ENCODE measurements around the gene RNF157. TPM values are rescaled to one million over a fixed set of nuclear protein-coding genes. Genes with fewer than 3 reads are reported as not detected.

Gene RNF157
- total RNA-seq, 1 experiment from 2014 or later = 0.86 TPM

GRCh38 chr17:76131692-76132573, 108.4 kb downstream of the RNF157 start:
- no peak overlapping the region for H3K9ac ChIP-seq (ENCODE audit: low read length)
- no peaks in the 10 kb centered on the region for H4K20me1 ChIP-seq (ENCODE audit: insufficient read depth)
- DNase-seq (ENCODE audit: low read depth, low spot score) (no peak), ATAC-seq (peak; percentile 60)
- intact Hi-C loops (cut with micrococcal nuclease) = no loop called here
- H3K9me3 ChIP-seq (ENCODE audit: control insufficient read depth in 1 of 2, insufficient read depth in 1 of 2, low read depth in 1 of 2, low read length in 2 of 2) = no peaks in the 10 kb centered on the region
- TF ChIP-seq EZH2 (IDR thresholded peaks at IDR 0.05) (no peak), ATF3 (IDR thresholded peaks at IDR 0.05) (no peak), SIN3A (IDR thresholded peaks at IDR 0.05; ENCODE audit: low read depth) (no peak), TCF7L2 (IDR thresholded peaks at IDR 0.05; ENCODE audit: borderline replicate concordance, extremely low read depth, insufficient read depth, insufficient read length) (no peak)
- H3K27me3 ChIP-seq (ENCODE audit: insufficient read depth, low read length) = no peaks in the 10 kb centered on the region
- H3K27ac ChIP-seq (ENCODE audit: low read depth, low read length) = peak overlapping the region; percentile 56
- H3K36me3 ChIP-seq (ENCODE audit: control insufficient read depth in 1 of 2, insufficient read depth in 2 of 2, low read length in 2 of 2) = no peaks in the 10 kb centered on the region
- no peak overlapping the region for H2AFZ ChIP-seq (ENCODE audit: low read depth, low read length, poor library complexity, severe bottlenecking)
- H3K4me1 ChIP-seq (ENCODE audit: control insufficient read depth in 1 of 2, insufficient read depth in 2 of 2, low read length in 2 of 2) = peaks cover 24 to 26% of the 10 kb centered on the region in 2 experiments
- no peaks in the 10 kb centered on the region for H3K79me2 ChIP-seq (ENCODE audit: insufficient read depth, low read length)
- no TSS peak for BruUV-seq (replicated peaks)
- RAD21 ChIA-PET (ENCODE audit: low non-redundant PET in 1 of 2, low total read pairs in 2 of 2, uncharacterized antibody in 2 of 2, unreplicated experiment in 2 of 2) = interaction anchor here in 1 of 2 experiments (1.3 kb wide), 1 partner anchor 148 kb away, joined by 3 read pairs; no protein-coding TSS in a partner anchor
- peak overlapping the region; percentile 93 for H3K4me2 ChIP-seq (ENCODE audit: low read length)
- CTCF ChIA-PET = interaction anchor here (1.0 to 1.5 kb wide), 6 partner anchors 9 to 148 kb away, joined by 5 to 11 read pairs (median 8); no protein-coding TSS in a partner anchor
- H3K9me2 ChIP-seq (ENCODE audit: insufficient read depth) = no peaks in the 10 kb centered on the region
- POLR2A ChIA-PET = interaction anchor here (0.7 to 2.9 kb wide), 6 partner anchors 10 to 191 kb away, joined by 3 to 18 read pairs (median 4); partner anchors contain the start of genes FBF1 and FOXJ1
- H3K4me3 ChIP-seq (replicated peaks in 1 of 2; ENCODE audit: low read depth in 1 of 2, low read length in 2 of 2) = 0 out of 4 replicates have a peak overlapping the region, but pooled peaks of 1 of the 2 experiments have one; percentile 15

GRCh38 chr17:76131051-76131691, 109.1 kb downstream of the RNF157 start:
- CTCF ChIA-PET = interaction anchor here (1.1 to 1.7 kb wide), 2 partner anchors 19 to 50 kb away, joined by 3 to 4 read pairs; no protein-coding TSS in a partner anchor
- H3K27me3 ChIP-seq (ENCODE audit: insufficient read depth, low read length) = no peaks in the 10 kb centered on the region
- no peaks in the 10 kb centered on the region for H3K9me3 ChIP-seq (ENCODE audit: control insufficient read depth in 1 of 2, insufficient read depth in 1 of 2, low read depth in 1 of 2, low read length in 2 of 2)
- H3K4me2 ChIP-seq (ENCODE audit: low read length) = 0 out of 2 replicates have a peak overlapping the region, but pooled peaks have one; percentile 93
- no peaks in the 10 kb centered on the region for H4K20me1 ChIP-seq (ENCODE audit: insufficient read depth)
- H3K9ac ChIP-seq (ENCODE audit: low read length) = no peak overlapping the region
- no peak for DNase-seq (ENCODE audit: low read depth, low spot score)
- BruUV-seq (replicated peaks) = no TSS peak
- no peak overlapping the region for H2AFZ ChIP-seq (ENCODE audit: low read depth, low read length, poor library complexity, severe bottlenecking)
- H3K4me1 ChIP-seq (ENCODE audit: control insufficient read depth in 1 of 2, insufficient read depth in 2 of 2, low read length in 2 of 2) = peaks cover 24 to 26% of the 10 kb centered on the region in 2 experiments
- no peak for ATAC-seq
- RAD21 ChIA-PET (ENCODE audit: low non-redundant PET in 1 of 2, low total read pairs in 2 of 2, uncharacterized antibody in 2 of 2, unreplicated experiment in 2 of 2) = no interaction called here
- H3K36me3 ChIP-seq (ENCODE audit: control insufficient read depth in 1 of 2, insufficient read depth in 2 of 2, low read length in 2 of 2) = no peaks in the 10 kb centered on the region
- H3K79me2 ChIP-seq (ENCODE audit: insufficient read depth, low read length) = no peaks in the 10 kb centered on the region
- POLR2A ChIA-PET = no interaction called here
- intact Hi-C loops (cut with micrococcal nuclease) = no loop called here
- no peak overlapping the region; the same call in 1 of the 2 replicates for H3K27ac ChIP-seq (ENCODE audit: low read depth, low read length)
- no peak overlapping the region for H3K4me3 ChIP-seq (replicated peaks in 1 of 2; ENCODE audit: low read depth in 1 of 2, low read length in 2 of 2)
- H3K9me2 ChIP-seq (ENCODE audit: insufficient read depth) = no peaks in the 10 kb centered on the region
- TF ChIP-seq ZBTB33 (IDR thresholded peaks at IDR 0.05; ENCODE audit: extremely low read depth, insufficient replicate concordance, low read length) = no peak
- no peak for TF ChIP-seq MAX (IDR thresholded peaks at IDR 0.05)
- no peak for TF ChIP-seq TCF7L2 (IDR thresholded peaks at IDR 0.05; ENCODE audit: borderline replicate concordance, extremely low read depth, insufficient read depth, insufficient read length)
- TF ChIP-seq EZH2phosphoT487 (IDR thresholded peaks at IDR 0.05; ENCODE audit: borderline replicate concordance) = no peak
- TF ChIP-seq JUND (IDR thresholded peaks at IDR 0.05) = no peak
- no peak for TF ChIP-seq ELF1 (IDR thresholded peaks at IDR 0.05; ENCODE audit: borderline replicate concordance, low read depth)
- TF ChIP-seq SP1 (IDR thresholded peaks at IDR 0.05; ENCODE audit: low read depth) = no peak
- no peak for TF ChIP-seq ZNF274 (IDR thresholded peaks at IDR 0.05; ENCODE audit: low read depth, low read length)
- TF ChIP-seq SIN3A (IDR thresholded peaks at IDR 0.05; ENCODE audit: low read depth) = no peak
- TF ChIP-seq CBX3 (IDR thresholded peaks at IDR 0.05; ENCODE audit: low read depth) = no peak

All from HCT116 (cell line).